Stromal cell of bone marrow (primary cell): ENCODE results near the gene LAMP1.
"Not testable (repeated sequence)": the region's sequence is repeated elsewhere in the genome, so short reads cannot be mapped to it uniquely, and the experiment has no call there.

ENCODE experiments used
- DNase-seq: peaks from one replicate; pipeline ENCODE4 v3.0.0-alpha.2; 2012; ENCODE audit warnings: low read depth

Gene LAMP1

GRCh38 chr13:113328851-113329250, 31.8 kb downstream of the LAMP1 start:
- no peak for DNase-seq

- DNase-seq, result no peak
Observed at GRCh38 chr13:113329656-113330312, 32.7 kb downstream of the LAMP1 start.

GRCh38 chr13:113332615-113333014, 35.6 kb downstream of the LAMP1 start:
- DNase-seq, result no peak

GRCh38 chr13:113333076-113333475, 36.0 kb downstream of the LAMP1 start:
- no peak for DNase-seq

- DNase-seq, result no peak
Observed at GRCh38 chr13:113337556-113337955, 40.5 kb downstream of the LAMP1 start.

- no peak for DNase-seq
Observed at GRCh38 chr13:113337976-113338375, 40.9 kb downstream of the LAMP1 start.

- DNase-seq, result no peak
Observed at GRCh38 chr13:113338451-113338850, 41.4 kb downstream of the LAMP1 start.

- DNase-seq, result no peak
Observed at GRCh38 chr13:113342820-113343691, 46.0 kb downstream of the LAMP1 start.

GRCh38 chr13:113343692-113343968, 46.6 kb downstream of the LAMP1 start:
- no peak for DNase-seq

- DNase-seq, result no peak
Observed at GRCh38 chr13:113345486-113345885, 48.4 kb downstream of the LAMP1 start.

- DNase-seq, result not testable (repeated sequence)
Observed at GRCh38 chr13:113347736-113348225, 50.7 kb downstream of the LAMP1 start.

- no peak for DNase-seq
Observed at GRCh38 chr13:113348591-113348990, 51.6 kb downstream of the LAMP1 start.

- no peak for DNase-seq
Observed at GRCh38 chr13:113349050-113349449, 52.0 kb downstream of the LAMP1 start.

GRCh38 chr13:113349491-113349890, 52.5 kb downstream of the LAMP1 start:
- no peak for DNase-seq

GRCh38 chr13:113350065-113350937, 53.3 kb downstream of the LAMP1 start:
- DNase-seq, result no peak

- DNase-seq, result no peak
Observed at GRCh38 chr13:113350938-113351335, 53.9 kb downstream of the LAMP1 start.

- no peak for DNase-seq
Observed at GRCh38 chr13:113351514-113352026, 54.5 kb downstream of the LAMP1 start.

GRCh38 chr13:113353254-113353653, 56.2 kb downstream of the LAMP1 start:
- no peak for DNase-seq

GRCh38 chr13:113354831-113355610, 58.0 kb downstream of the LAMP1 start:
- no peak for DNase-seq

- no peak for DNase-seq
Observed at GRCh38 chr13:113355621-113356020, 58.6 kb downstream of the LAMP1 start.

GRCh38 chr13:113356596-113356995, 59.6 kb downstream of the LAMP1 start:
- no peak for DNase-seq
